Endometrial microvascular endothelial cells (primary cell): ENCODE data around the gene MVD. TPM values are rescaled to one million over a fixed set of nuclear protein-coding genes. Genes with fewer than 3 reads are reported as not detected.

Experiments
- in situ Hi-C: cut with HindIII; loops from 2 replicates; pipeline ENCODE4 v1.10.0; 2017; ENCODE audit warnings: low sequenced_read_pairs, low pct_unique_long_range_greater_than_20kb; ENCODE audit errors: inconsistent ontology term
- total RNA-seq: library from RNA; depleted of rRNA; stranded (reverse); fragments of >200 nt; gene quantifications from one replicate; pipeline ENCODE4 v1.2.3, GENCODE V29; 2015; ENCODE audit errors: inconsistent ontology term

MVD gene
- total RNA-seq, 1 donor from 2014 or later, result 28.0 TPM

- in situ Hi-C loops, result no loop called here
Observed at GRCh38 chr16:88634141-88634993, 28.5 kb downstream of the MVD start.

- in situ Hi-C loops, result no loop called here
Observed at GRCh38 chr16:88633684-88634140, 29.2 kb downstream of the MVD start.

- in situ Hi-C loops, result no loop called here
Observed at GRCh38 chr16:88632587-88632930, 30.3 kb downstream of the MVD start.

DNA sequence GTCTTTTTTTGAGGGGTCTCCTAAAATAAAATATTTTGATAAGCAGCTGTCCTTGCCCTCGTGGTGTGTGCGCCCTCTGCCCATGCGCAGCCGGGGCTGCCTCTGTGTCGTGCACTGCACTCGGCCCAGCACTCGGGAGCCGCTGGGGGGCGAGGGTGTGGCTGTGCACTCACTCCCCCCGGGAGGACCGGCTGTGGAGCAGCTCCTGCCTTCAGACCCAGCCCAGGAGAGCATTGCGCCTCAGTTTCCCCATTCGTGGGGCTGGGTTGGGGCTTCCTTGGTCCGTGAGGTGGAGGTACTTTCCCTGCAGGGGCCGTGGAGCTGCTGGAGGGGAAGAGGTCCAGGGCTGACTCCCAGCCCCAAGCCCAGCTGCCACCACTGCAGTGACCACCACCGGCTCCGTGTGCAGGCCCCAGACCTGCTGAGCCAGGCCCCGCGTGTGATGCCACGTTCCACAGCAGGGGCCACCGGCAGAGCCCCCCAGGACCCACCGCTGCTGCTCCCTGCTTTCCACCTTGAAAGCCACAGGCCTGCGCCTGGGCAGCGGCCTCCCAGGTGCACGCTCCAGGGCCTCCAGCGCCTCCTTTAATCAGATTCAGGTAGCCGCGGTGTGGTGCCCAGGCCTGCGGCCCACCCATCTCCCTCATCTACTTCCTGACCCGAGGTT lies 30.8 kb downstream of the MVD start:
- in situ Hi-C loops, result no loop called here

DNA sequence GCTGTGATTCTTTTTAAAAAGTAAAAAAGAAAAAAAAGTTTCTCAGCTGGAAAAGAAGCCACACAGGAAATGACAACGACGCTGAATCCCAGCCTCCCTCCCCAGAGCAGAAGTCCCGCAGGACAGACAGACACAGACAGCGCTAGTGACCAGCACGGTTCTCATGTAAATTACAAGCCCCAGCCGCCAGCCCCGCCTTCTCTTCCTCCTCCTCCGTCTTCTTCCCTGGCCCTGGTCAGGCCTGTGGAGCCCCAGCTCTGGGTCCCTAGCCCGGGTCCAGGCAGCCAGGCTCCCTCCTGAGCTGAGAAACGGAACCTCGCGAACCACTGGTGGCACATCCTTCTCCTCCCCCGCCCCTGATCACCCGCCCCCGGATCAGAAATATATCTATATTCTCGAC lies 31.5 kb downstream of the MVD start:
- in situ Hi-C loops, result no loop called here

DNA sequence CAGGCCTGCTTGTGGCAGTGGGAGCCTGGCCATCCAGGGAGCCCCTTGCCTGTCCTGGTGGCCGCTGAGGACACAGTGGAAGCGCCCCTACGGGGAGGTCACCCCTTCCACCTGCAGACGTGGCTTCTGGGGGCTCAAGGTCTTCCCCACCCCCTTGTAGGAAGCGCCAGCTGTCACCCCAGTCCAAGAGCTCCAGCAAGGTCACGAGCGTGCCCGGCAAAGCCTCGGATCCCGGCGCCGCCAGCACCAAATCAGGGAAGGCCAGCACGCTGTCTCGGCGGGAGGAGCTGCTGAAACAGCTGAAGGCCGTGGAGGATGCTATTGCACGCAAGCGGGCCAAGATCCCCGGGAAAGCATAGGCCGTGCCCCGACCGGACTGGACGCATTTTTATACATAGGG lies 31.9 kb downstream of the MVD start:
- in situ Hi-C loops, result no loop called here

GRCh38 chr16:88630433-88630832 lies 32.5 kb downstream of the MVD start:
- in situ Hi-C loops, result no loop called here

DNA sequence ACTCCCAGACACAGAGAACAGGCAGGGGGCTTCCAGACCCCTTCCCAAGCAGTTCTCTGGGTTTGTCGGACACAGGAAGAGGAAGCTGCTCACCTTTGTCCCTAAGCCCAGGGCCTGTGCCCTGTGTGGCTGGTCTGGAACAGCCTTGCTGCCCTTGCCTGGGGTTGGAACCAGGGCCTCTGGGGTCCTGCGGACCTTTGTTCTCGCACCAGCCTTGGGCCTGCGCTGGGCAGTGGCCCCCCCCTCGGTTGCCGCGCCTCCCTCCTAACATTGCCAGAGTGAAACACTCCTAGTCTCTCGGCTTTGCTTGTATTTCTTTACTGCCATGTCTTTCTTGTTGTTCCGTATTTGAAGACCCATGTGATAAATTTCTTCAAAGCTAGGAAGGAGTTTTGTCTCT lies 33.1 kb downstream of the MVD start:
- in situ Hi-C loops, result no loop called here

DNA sequence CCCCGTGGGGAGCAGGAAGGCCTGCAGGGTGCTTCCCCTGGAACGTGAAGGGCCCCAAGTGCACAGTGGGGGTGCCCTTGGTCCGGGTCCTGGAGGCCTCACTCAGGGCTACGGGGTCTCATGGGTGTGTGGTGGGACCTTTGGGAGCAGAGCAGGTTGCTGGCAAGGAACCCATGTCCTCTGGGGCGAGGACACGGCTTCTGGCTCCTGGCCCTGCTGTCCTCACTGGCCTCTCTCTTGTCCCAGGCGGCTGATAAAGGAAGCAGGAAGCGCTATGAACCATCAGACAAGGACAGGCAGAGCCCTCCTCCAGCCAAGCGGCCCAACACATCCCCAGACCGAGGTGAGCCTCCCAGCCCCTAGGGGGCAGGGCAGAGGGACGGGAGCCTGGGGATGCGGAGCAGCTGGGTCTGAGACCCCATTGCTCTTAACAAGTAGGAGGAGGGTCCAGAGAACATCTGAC lies 34.3 kb downstream of the MVD start:
- in situ Hi-C loops, result no loop called here

DNA sequence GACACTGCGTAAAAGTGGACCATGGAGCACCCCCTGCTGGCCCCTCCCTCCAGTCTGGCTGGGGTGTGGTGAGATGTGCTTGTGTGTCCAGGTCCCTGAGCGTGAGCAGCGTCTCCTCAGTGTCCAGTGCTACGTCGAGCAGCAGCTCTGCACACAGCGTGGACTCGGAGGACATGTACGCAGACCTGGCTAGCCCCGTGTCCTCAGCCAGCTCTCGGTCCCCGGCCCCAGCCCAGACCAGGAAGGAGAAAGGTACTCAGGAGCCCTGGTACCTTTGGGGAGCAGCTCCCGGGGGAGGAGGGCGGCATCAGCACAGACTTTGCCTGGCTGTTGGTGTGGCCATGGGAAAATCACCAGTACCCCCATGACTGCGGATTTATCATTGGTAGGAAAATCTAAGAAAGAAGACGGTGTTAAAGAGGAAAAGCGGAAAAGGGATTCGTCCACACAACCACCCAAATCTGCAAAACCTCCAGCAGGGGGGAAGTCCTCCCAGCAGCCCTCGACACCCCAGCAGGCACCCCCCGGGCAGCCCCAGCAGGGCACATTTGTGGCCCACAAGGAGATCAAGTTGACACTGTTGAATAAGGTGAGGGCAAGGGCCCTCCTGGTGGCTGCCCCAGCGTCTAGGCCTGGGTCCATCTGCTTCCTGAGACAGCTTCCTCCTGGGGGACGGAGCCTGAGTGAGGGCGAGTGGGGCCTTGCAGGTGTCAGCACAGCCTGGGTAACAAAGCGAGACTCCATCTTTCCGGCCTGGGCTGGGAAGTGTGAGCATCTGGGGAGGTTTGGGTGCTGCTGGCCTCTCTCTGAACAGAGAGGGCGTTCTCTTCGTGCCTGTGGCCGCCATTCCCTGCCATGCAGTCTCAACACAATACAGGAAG lies 35.1 kb downstream of the MVD start:
- in situ Hi-C loops, result no loop called here

DNA sequence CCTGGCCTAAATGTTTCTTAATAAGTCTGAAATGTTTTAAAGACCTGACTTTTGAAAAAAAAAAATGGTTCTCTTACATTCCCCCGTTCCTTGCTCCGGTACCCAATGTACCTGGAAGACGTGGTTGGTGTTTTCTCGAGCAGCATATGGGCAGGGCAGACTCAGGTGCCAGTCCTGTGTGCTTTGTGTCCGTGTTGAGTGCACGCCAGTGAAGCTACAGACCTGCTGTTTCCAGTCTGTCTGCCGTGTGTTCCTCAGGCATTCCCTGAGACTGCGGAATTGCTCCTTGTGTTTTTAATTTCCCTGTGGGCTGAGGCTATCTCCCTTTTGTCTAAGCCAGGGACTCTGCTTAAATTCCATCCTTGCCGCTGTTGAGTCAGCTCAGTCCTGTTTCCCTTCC lies 36.2 kb downstream of the MVD start:
- in situ Hi-C loops, result no loop called here

DNA sequence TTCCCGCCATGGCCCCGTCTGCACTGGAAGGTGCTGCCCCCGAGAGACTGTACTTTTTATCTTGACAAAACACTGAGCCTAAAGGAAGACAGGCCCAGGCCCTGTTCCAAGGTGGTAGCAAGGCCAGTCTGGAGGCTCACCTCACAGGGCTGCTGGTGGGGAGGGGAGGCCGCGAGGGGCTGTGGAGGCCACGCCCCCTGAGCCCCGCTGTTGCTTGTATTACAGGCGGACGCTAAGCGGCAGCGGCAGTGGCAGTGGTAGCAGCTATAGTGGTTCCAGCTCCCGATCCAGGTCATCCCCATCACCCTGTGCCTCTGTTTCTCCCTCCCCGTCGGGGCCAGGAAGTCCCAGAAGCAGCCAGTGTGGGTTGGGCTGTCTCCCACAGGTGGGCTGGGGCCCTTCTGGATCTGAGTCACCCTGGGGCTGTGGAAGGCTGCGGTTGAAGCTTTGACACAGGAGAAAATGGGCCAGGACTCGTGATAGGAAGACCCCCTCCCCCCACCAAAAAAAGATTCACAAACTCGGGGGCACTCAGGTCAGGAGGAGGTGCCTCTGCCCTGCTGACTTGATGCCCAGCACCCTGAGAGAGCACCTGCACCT lies 37.8 kb downstream of the MVD start:
- in situ Hi-C loops, result no loop called here

GRCh38 chr16:88624481-88624880 lies 38.4 kb downstream of the MVD start:
- in situ Hi-C loops, result no loop called here

DNA sequence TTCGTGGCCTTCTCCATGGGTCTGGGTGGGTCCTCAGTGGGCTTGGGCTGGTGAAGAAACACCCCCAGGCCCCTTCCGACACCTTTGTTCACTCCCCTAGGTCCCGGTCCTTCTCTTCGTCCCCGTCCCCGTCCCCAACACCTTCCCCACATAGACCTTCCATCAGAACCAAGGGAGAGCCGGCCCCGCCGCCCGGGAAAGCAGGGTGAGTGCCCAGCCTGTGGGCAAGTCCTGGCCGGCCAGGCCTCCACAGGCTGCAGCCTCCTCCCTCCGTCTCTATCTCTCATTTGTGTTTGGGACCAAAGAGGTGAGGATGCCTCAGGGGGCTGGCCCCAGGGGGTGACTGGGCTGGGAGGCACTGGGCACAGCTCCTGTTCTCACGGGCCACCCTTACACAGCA lies 39.0 kb downstream of the MVD start:
- in situ Hi-C loops, result no loop called here

DNA sequence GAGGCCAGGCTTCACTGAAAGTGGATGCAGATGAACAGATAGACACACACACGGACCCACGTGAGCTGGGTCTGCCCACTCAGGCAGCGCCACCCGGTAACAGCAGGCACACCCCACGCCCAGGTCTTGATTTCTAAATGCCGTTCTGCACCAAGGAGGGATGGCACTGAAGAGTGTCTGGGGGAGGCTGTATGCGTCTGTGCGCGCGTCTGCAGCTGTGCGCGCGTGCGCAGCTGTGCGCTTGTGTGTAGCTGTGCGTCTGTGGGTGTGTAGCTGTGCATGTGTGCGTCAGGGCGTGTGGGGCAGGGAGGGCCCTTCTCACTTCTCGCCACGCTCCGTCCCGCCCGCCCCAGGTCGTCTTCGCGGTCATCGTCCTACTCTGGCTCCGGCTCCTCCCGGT lies 40.0 kb downstream of the MVD start:
- in situ Hi-C loops, result no loop called here

DNA sequence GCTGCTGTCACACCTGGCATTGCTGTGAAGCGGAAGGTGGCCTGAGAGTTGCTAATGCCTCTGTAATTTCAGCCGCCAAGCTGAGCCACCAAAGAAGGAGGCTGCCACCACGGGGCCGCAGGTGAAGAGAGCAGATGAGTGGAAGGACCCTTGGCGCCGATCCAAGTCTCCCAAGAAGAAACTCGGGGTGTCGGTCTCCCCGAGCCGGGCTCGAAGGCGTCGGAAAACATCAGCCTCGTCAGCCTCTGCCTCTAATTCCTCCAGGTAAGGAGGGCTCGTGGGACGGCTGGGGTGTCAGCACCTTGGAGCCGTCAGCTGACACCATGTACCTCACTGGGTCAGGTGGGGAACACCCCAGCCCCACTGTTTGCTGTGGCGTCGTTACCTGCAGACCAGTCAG lies 40.8 kb downstream of the MVD start:
- in situ Hi-C loops, result no loop called here

GRCh38 chr16:88619859-88620815 lies 42.8 kb downstream of the MVD start:
- in situ Hi-C loops, result no loop called here
